OCI-LY1 (cell line): Measurements from ENCODE around the gene WDFY4.

ENCODE experiments used
- H2AFZ ChIP-seq: fragments of 200-600 bp; sonication (generic), shearing (Covaris generic); 2 replicates; pipeline ENCODE4 v1.6.0; 2014; ENCODE audit warnings: antibody characterized with exemption, mild to moderate bottlenecking, low read length
- H3F3A ChIP-seq: fragments of 200-600 bp; sonication (generic), shearing (Covaris generic); 2 replicates; pipeline ENCODE4 v1.6.0; 2014; ENCODE audit warnings: mild to moderate bottlenecking, antibody characterized with exemption, low read length, moderate library complexity; ENCODE audit not compliant: insufficient read depth
- H3K27ac ChIP-seq: fragments of 200-600 bp; sonication (generic); 2 replicates; pipeline ENCODE4 v1.5.1; 2014; ENCODE audit warnings: low read length, mixed run types, mild to moderate bottlenecking, low read depth; ENCODE audit not compliant: poor library complexity, severe bottlenecking
- H3K27me3 ChIP-seq: fragments of 200-600 bp; sonication (generic); 2 replicates; pipeline ENCODE4 v1.6.0; 2014; ENCODE audit warnings: antibody characterized with exemption, mild to moderate bottlenecking, low read length, moderate library complexity; ENCODE audit not compliant: insufficient read depth
- H3K36me3 ChIP-seq: fragments of 200-600 bp; sonication (generic); 2 replicates; pipeline ENCODE4 v1.6.1; 2014; ENCODE audit warnings: mild to moderate bottlenecking, antibody characterized with exemption, low read length, moderate library complexity, mixed read lengths; ENCODE audit not compliant: insufficient read depth
- H3K4me1 ChIP-seq: fragments of 200-600 bp; sonication (generic); 2 replicates; pipeline ENCODE4 v1.5.1; 2014; ENCODE audit warnings: mild to moderate bottlenecking, low read length, moderate library complexity; ENCODE audit not compliant: insufficient read depth, severe bottlenecking
- H3K4me2 ChIP-seq: fragments of 200-600 bp; sonication (generic), shearing (Covaris generic); 2 replicates; pipeline ENCODE4 v1.6.1; 2014; ENCODE audit warnings: low read length
- H3K4me3 ChIP-seq: fragments of 200-600 bp; sonication (generic); 2 replicates; pipeline ENCODE4 v1.5.1; 2014; ENCODE audit warnings: low read length, low read depth, mild to moderate bottlenecking, mixed read lengths; ENCODE audit not compliant: poor library complexity, severe bottlenecking
- H3K79me2 ChIP-seq: fragments of 200-600 bp; shearing (Covaris generic); 2 replicates; pipeline ENCODE4 v1.6.1; 2016; ENCODE audit warnings: mixed run types, low read length, mixed read lengths; ENCODE audit not compliant: insufficient read depth
- H3K9ac ChIP-seq: fragments of 200-600 bp; sonication (generic), shearing (Covaris generic); 2 replicates; pipeline ENCODE4 v1.6.1; 2014; ENCODE audit warnings: mild to moderate bottlenecking, low read length, mixed read lengths
- H3K9me2 ChIP-seq: fragments of 200-600 bp; sonication (generic), shearing (Covaris generic); 2 replicates; pipeline ENCODE4 v1.6.1; 2014; ENCODE audit warnings: low read depth, mild to moderate bottlenecking, low read length, mixed read lengths
- H3K9me3 ChIP-seq: fragments of 200-600 bp; shearing (Covaris generic); 2 replicates; pipeline ENCODE4 v1.6.1; 2014; ENCODE audit warnings: low read length, mixed read lengths
- H4K20me1 ChIP-seq: fragments of 200-600 bp; sonication (generic), shearing (Covaris generic); 2 replicates; pipeline ENCODE4 v1.6.0; 2016; ENCODE audit warnings: mild to moderate bottlenecking, low read length; ENCODE audit not compliant: insufficient read depth
- EZH2 ChIP-seq: fragments of 200-600 bp; sonication (generic), shearing (Covaris generic); IDR thresholded peaks from 2 replicates; pipeline ENCODE4 v1.8.0; 2017; ENCODE audit warnings: borderline replicate concordance, mixed run types, mild to moderate bottlenecking, antibody characterized with exemption, low read length, moderate library complexity, mixed read lengths
- TF ChIP-seq, protein P1 (sequence below): fragments of 200-600 bp; sonication (generic), shearing (Covaris generic); IDR thresholded peaks from 2 replicates; pipeline ENCODE4 v1.5.1; 2017; ENCODE audit warnings: mild to moderate bottlenecking, antibody characterized with exemption, low read length, moderate library complexity, mixed read lengths

WDFY4 gene

GRCh38 chr10:48696535-48696873, 11.8 kb downstream of the WDFY4 start:
- Histone ChIP-seq H3K9me3 (no peaks in the 10 kb centered on the region), H3K36me3 (peaks cover 37% of the 10 kb centered on the region; the same call in 1 of the 2 replicates), H3K27ac (no peak overlapping the region), H3K9me2 (no peaks in the 10 kb centered on the region), H3K4me1 (peaks cover 52% of the 10 kb centered on the region), H3K79me2 (peaks cover 29% of the 10 kb centered on the region), H2AFZ (no peak overlapping the region), H3F3A (no peaks in the 10 kb centered on the region), H3K4me3 (no peak overlapping the region), H3K9ac (no peak overlapping the region), H4K20me1 (no peaks in the 10 kb centered on the region), H3K4me2 (no peak overlapping the region), H3K27me3 (no peaks in the 10 kb centered on the region)
- TF ChIP-seq EZH2, result no peak
- TF ChIP-seq, protein P1, sequence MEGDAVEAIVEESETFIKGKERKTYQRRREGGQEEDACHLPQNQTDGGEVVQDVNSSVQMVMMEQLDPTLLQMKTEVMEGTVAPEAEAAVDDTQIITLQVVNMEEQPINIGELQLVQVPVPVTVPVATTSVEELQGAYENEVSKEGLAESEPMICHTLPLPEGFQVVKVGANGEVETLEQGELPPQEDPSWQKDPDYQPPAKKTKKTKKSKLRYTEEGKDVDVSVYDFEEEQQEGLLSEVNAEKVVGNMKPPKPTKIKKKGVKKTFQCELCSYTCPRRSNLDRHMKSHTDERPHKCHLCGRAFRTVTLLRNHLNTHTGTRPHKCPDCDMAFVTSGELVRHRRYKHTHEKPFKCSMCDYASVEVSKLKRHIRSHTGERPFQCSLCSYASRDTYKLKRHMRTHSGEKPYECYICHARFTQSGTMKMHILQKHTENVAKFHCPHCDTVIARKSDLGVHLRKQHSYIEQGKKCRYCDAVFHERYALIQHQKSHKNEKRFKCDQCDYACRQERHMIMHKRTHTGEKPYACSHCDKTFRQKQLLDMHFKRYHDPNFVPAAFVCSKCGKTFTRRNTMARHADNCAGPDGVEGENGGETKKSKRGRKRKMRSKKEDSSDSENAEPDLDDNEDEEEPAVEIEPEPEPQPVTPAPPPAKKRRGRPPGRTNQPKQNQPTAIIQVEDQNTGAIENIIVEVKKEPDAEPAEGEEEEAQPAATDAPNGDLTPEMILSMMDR, result no peak

DNA sequence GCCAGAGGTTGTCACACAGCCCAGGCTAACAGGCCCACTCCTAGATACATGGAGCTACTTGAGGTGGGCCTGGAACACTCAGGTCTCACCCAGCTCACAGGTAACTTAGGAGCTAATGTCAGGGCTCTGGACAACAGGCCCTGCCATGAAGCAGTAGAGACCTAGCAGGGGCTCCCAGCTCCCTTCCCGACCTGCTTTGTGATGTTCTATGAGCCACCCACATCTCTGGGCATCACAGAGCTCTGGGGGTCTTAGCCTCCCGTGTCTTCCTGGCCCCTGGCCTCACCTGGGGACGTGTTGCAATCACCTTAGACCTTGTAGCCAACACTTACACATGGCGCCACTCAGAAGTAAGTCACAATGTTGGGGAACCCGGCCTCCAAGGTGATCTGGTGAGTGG, 12.4 kb downstream of the WDFY4 start:
- Histone ChIP-seq H3K9me3 (no peaks in the 10 kb centered on the region), H3K4me1 (peaks cover 52% of the 10 kb centered on the region), H3K79me2 (peaks cover 32% of the 10 kb centered on the region), H3F3A (no peaks in the 10 kb centered on the region), H3K4me2 (no peak overlapping the region), H3K9me2 (no peaks in the 10 kb centered on the region), H2AFZ (no peak overlapping the region), H4K20me1 (no peaks in the 10 kb centered on the region), H3K27ac (no peak overlapping the region), H3K4me3 (no peak overlapping the region), H3K9ac (no peak overlapping the region), H3K27me3 (no peaks in the 10 kb centered on the region), H3K36me3 (peaks cover 31% of the 10 kb centered on the region; the same call in 1 of the 2 replicates)
- TF ChIP-seq, protein P1, result no peak
- TF ChIP-seq EZH2, result no peak

GRCh38 chr10:48697821-48698764, 13.4 kb downstream of the WDFY4 start:
- Histone ChIP-seq H3F3A (no peaks in the 10 kb centered on the region), H3K4me3 (no peak overlapping the region), H3K9ac (no peak overlapping the region; the same call in 1 of the 2 replicates), H4K20me1 (no peaks in the 10 kb centered on the region), H3K27me3 (no peaks in the 10 kb centered on the region), H3K9me2 (no peaks in the 10 kb centered on the region), H3K27ac (peak overlapping the region; percentile 46), H3K36me3 (peaks cover 25% of the 10 kb centered on the region; the same call in 1 of the 2 replicates), H3K79me2 (peaks cover 32% of the 10 kb centered on the region), H3K9me3 (no peaks in the 10 kb centered on the region), H3K4me1 (peaks cover 58% of the 10 kb centered on the region), H2AFZ (no peak overlapping the region), H3K4me2 (no peak overlapping the region)
- TF ChIP-seq, protein P1, result peak; percentile 41; the same call in 1 of the 2 replicates
- TF ChIP-seq EZH2, result no peak
